ENCODE results near the gene PDLIM7. TPM values are rescaled to one million over a fixed set of nuclear protein-coding genes. Genes with fewer than 3 reads are reported as not detected.

PDLIM7 gene
- total and polyA plus RNA-seq, 7 experiments from 2014 or later: 2.7 to 63.2 (median 4.7) TPM

DNA sequence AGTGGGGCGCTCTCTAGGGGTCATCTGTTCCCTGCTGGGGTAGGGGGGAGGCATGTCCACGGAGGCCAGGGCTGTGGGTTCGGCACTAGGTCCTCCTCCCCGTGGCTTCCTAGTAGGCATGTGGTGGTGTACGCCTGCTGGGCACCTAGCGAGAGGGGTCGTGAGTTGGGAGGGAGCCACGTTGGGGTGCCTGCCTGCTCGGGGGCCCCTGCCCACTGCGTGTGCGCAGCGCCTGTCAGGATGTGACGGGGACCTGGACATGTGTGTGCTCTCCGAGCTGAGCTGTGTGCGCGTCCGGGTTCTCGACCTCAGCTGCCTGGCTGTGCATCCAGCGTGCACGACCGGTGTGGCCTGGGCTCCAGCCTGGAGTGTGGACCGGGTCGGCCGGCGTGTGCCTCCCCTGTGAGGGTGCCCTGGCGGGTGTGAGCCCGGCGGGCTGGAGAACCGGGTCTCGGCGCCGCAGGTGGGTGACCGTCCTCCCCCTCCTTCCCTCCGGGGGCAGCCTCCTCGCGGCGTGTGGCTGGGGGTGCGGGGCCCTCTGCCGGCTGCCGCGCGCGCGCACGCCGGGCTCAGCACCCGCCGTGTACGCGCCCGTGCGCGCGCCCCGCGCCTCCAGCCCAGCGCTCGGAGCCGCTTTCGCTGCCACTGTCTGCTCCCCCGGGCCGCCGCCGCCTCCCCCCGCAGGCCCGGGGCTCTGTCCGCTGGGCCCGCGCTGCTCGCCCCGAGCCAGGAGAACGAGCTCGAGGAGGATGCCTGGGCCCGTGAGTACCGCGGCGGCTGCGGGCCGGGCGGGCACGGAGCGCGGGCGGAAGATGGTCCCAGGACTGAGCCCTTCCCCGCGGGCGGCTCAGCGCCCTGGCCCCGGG lies 51.0 kb downstream of the PDLIM7 start, which contains the start of gene PRR7:
Gene PRR7 (plus strand): TSS at position 615 of the 866 bp plus-strand sequence. CDS start 8,254 bp downstream, outside the sequence.
- H3K4me1 Mint-ChIP-seq: peaks cover 31 to 52% (median 41%) of the 10 kb centered on the region in 7 donors

GRCh38 chr5:177445917-177446199 lies 51.5 kb downstream of the PDLIM7 start:
- ChIA-PET CTCF (interaction anchor here (0.7 to 8.8 kb wide), 10 partner anchors 8 to 57 kb away, joined by 3 to 105 read pairs (median 9); no protein-coding TSS in a partner anchor), POLR2A (interaction anchor here (0.5 to 23.1 kb wide), 11 partner anchors 8 to 313 kb away, joined by 3 to 804 read pairs (median 6); partner anchors contain the start of genes F12, GRK6, NSD1 and PFN3)
- H3K27ac ChIP-seq (ENCODE audit: low read depth, low read length): peak overlapping the region; percentile 97
- H3K27ac Mint-ChIP-seq: peak overlapping the region; percentile 86 to 97 (median 92)
- H3K9me3 ChIP-seq (ENCODE audit: control insufficient read depth in 2 of 3, low read length in 3 of 3): no peaks in the 10 kb centered on the region
- ATAC-seq (no peak), DNase-seq (peak in 1 of 9 donors; percentile 20)
- peak overlapping the region; percentile 77 to 85 (median 82) for H3K4me3 Mint-ChIP-seq
- peaks cover 0 to 5% (median 0%) of the 10 kb centered on the region in 5 donors for H3K36me3 Mint-ChIP-seq
- no peaks in the 10 kb centered on the region for H3K27me3 ChIP-seq (ENCODE audit: control insufficient read depth in 2 of 2, insufficient read depth in 2 of 2, low read length in 2 of 2)
- intact Hi-C loops (cut with micrococcal nuclease): loop anchor here (1.0 to 2.0 kb wide), 5 partner anchors 8 to 43 kb away; partner anchors contain the start of gene GRK6 (in 1 of the 2)
- peaks cover 33 to 52% (median 41%) of the 10 kb centered on the region in 7 donors for H3K4me1 Mint-ChIP-seq
- peak overlapping the region; percentile 64 for H3K4me3 ChIP-seq (ENCODE audit: low read length)
- H3K9me3 Mint-ChIP-seq: no peaks in the 10 kb centered on the region
- peaks cover 0 to 25% (median 4%) of the 10 kb centered on the region in 3 experiments for H3K36me3 ChIP-seq (ENCODE audit: control insufficient read depth in 2 of 3, insufficient read depth in 3 of 3, low read length in 3 of 3)
- peaks cover 0 to 10% (median 0%) of the 10 kb centered on the region in 5 donors for H3K27me3 Mint-ChIP-seq
- peaks cover 7 to 34% of the 10 kb centered on the region in 2 donors for H3K4me1 ChIP-seq (ENCODE audit: control insufficient read depth in 2 of 2, insufficient read depth in 2 of 2, low read length in 2 of 2)

More for the DNA sequence above, 51.0 kb downstream of the PDLIM7 start, which contains the start of gene PRR7:
- POLR2A ChIA-PET: interaction anchor here (0.5 to 23.1 kb wide), 13 partner anchors 9 to 313 kb away, joined by 3 to 804 read pairs (median 6); partner anchors contain the start of genes F12, GRK6, NSD1 and PFN3
- H3K36me3 ChIP-seq (ENCODE audit: control insufficient read depth in 2 of 3, insufficient read depth in 3 of 3, low read length in 3 of 3): peaks cover 0 to 20% (median 4%) of the 10 kb centered on the region in 3 experiments
- peak within 1 kb of the TSS; percentile 77 to 85 (median 82) for H3K4me3 Mint-ChIP-seq
- H3K9me3 Mint-ChIP-seq: no peaks in the 10 kb centered on the region
- H3K27ac Mint-ChIP-seq: peak within 1 kb of the TSS; percentile 86 to 97 (median 92)
- H3K27me3 Mint-ChIP-seq: peaks cover 0 to 10% (median 0%) of the 10 kb centered on the region in 5 donors
- peaks cover 0 to 4% (median 0%) of the 10 kb centered on the region in 5 donors for H3K36me3 Mint-ChIP-seq
- ATAC-seq: peak; percentile 75
- H3K9me3 ChIP-seq (ENCODE audit: control insufficient read depth in 2 of 3, low read length in 3 of 3): no peaks in the 10 kb centered on the region
- H3K4me3 ChIP-seq (ENCODE audit: low read length): peak within 1 kb of the TSS; percentile 64
- CTCF ChIA-PET: interaction anchor here (0.7 to 8.8 kb wide), 10 partner anchors 8 to 57 kb away, joined by 3 to 105 read pairs (median 6); no protein-coding TSS in a partner anchor
- peaks cover 7 to 34% of the 10 kb centered on the region in 2 donors for H3K4me1 ChIP-seq (ENCODE audit: control insufficient read depth in 2 of 2, insufficient read depth in 2 of 2, low read length in 2 of 2)
- intact Hi-C loops (cut with micrococcal nuclease): loop anchor here (1.0 to 2.0 kb wide), 4 partner anchors 8 to 44 kb away; partner anchors contain the start of gene GRK6 (in 2 of the 2)
- peak; percentile 71 to 85 (median 81) for DNase-seq
- peak within 1 kb of the TSS; percentile 97 for H3K27ac ChIP-seq (ENCODE audit: low read depth, low read length)
- no peaks in the 10 kb centered on the region for H3K27me3 ChIP-seq (ENCODE audit: control insufficient read depth in 2 of 2, insufficient read depth in 2 of 2, low read length in 2 of 2)

GRCh38 chr5:177445052-177445916 lies 52.1 kb downstream of the PDLIM7 start:
- H3K27ac Mint-ChIP-seq: peak overlapping the region; percentile 88 to 97 (median 92)
- peaks cover 0 to 10% (median 0%) of the 10 kb centered on the region in 5 donors for H3K27me3 Mint-ChIP-seq
- peaks cover 0 to 31% (median 4%) of the 10 kb centered on the region in 3 experiments for H3K36me3 ChIP-seq (ENCODE audit: control insufficient read depth in 2 of 3, insufficient read depth in 3 of 3, low read length in 3 of 3)
- H3K27ac ChIP-seq (ENCODE audit: low read depth, low read length): peak overlapping the region; percentile 97
- no peaks in the 10 kb centered on the region for H3K9me3 Mint-ChIP-seq
- peak overlapping the region; percentile 64 for H3K4me3 ChIP-seq (ENCODE audit: low read length)
- peak overlapping the region; percentile 77 to 85 (median 82) for H3K4me3 Mint-ChIP-seq
- peaks cover 0 to 5% (median 2%) of the 10 kb centered on the region in 5 donors for H3K36me3 Mint-ChIP-seq
- no peaks in the 10 kb centered on the region for H3K9me3 ChIP-seq (ENCODE audit: control insufficient read depth in 2 of 3, low read length in 3 of 3)
- ChIA-PET CTCF (interaction anchor here (0.6 to 8.8 kb wide), 14 partner anchors 9 to 58 kb away, joined by 3 to 105 read pairs (median 5); no protein-coding TSS in a partner anchor), POLR2A (interaction anchor here (0.6 to 23.1 kb wide), 13 partner anchors 8 to 353 kb away, joined by 3 to 804 read pairs (median 5); partner anchors contain the start of genes F12, GRK6, NSD1 and PFN3)
- peaks cover 34 to 55% (median 44%) of the 10 kb centered on the region in 7 donors for H3K4me1 Mint-ChIP-seq
- ATAC-seq (peak; percentile 12), DNase-seq (peak in 3 of 9 donors; percentile 7 to 71 (median 38))
- H3K4me1 ChIP-seq (ENCODE audit: control insufficient read depth in 2 of 2, insufficient read depth in 2 of 2, low read length in 2 of 2): peaks cover 11 to 38% of the 10 kb centered on the region in 2 donors
- H3K27me3 ChIP-seq (ENCODE audit: control insufficient read depth in 2 of 2, insufficient read depth in 2 of 2, low read length in 2 of 2): no peaks in the 10 kb centered on the region
- intact Hi-C loops (cut with micrococcal nuclease): loop anchor here in 1 of 2 donors (1.0 kb wide), 2 partner anchors 9 to 16 kb away; no protein-coding TSS in a partner anchor

DNA sequence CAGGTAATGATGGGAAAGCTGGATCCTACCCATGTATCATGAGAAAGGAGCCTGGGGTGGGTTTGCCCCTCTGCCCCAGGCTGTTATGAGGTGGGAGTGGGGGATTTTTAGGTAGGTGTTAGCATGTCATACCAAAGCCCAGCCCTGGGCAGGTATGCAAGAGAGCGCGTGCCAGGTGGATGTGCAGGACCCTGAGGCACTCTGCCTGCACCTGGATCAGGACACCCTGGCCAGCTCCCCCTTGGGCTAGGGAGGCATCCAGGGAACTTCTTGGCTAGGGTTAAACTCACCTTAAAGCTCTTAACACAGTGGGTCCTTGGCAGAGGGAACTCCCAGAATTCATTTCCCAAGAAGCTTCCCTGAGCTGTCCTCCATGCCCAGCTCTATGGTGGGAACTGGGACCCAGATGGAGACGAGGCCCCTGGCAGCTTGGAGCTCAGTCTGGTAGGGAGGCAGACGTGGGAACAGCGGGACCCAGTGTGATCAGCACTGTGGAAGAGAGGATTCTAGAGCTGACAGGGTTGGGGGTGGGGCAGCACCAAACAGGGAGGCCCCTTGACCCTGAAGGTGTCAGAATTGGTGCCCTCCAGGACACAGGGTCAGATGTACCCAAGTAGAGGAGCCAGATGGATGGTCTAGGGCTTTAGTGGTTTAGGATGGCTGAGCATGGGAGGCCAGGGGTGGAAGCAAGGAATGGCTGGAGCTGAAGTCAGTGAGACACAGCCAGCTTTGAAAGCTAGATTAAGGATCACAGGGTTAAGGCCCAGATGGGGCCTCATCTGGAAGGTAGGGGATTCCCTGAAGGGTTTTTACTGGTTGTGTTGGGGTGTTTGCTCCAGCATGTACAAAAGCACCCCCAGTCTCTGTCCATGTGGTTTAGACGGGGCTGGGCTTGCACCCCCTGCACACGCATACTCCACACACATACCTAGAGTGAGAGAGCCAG lies 53.0 kb downstream of the PDLIM7 start:
- no peaks in the 10 kb centered on the region for H3K27me3 ChIP-seq (ENCODE audit: control insufficient read depth in 2 of 2, insufficient read depth in 2 of 2, low read length in 2 of 2)
- H3K4me1 ChIP-seq (ENCODE audit: control insufficient read depth in 2 of 2, insufficient read depth in 2 of 2, low read length in 2 of 2): peaks cover 11 to 46% of the 10 kb centered on the region in 2 donors
- H3K9me3 Mint-ChIP-seq: no peaks in the 10 kb centered on the region
- H3K36me3 Mint-ChIP-seq: peaks cover 0 to 12% (median 8%) of the 10 kb centered on the region in 5 donors
- H3K27me3 Mint-ChIP-seq: peaks cover 0 to 10% (median 0%) of the 10 kb centered on the region in 5 donors
- intact Hi-C loops (cut with micrococcal nuclease): loop anchor here in 1 of 2 donors (1.0 kb wide), 2 partner anchors 10 to 15 kb away; no protein-coding TSS in a partner anchor
- ATAC-seq (peak; percentile 30), DNase-seq (peak in 2 of 9 donors; percentile 10 to 77)
- peaks cover 4 to 40% (median 7%) of the 10 kb centered on the region in 3 experiments for H3K36me3 ChIP-seq (ENCODE audit: control insufficient read depth in 2 of 3, insufficient read depth in 3 of 3, low read length in 3 of 3)
- no peak overlapping the region for H3K4me3 ChIP-seq (ENCODE audit: low read length)
- peak overlapping the region; percentile 97 for H3K27ac ChIP-seq (ENCODE audit: low read depth, low read length)
- CTCF ChIA-PET: interaction anchor here (0.8 to 8.8 kb wide), 11 partner anchors 10 to 74 kb away, joined by 4 to 105 read pairs (median 6); no protein-coding TSS in a partner anchor
- H3K4me3 Mint-ChIP-seq: peak overlapping the region; percentile 42 to 85 (median 74)
- peaks cover 42 to 64% (median 51%) of the 10 kb centered on the region in 7 donors for H3K4me1 Mint-ChIP-seq
- H3K9me3 ChIP-seq (ENCODE audit: control insufficient read depth in 2 of 3, low read length in 3 of 3): no peaks in the 10 kb centered on the region
- peak overlapping the region; percentile 88 to 97 (median 92) for H3K27ac Mint-ChIP-seq
- POLR2A ChIA-PET: interaction anchor here (0.8 to 23.1 kb wide), 7 partner anchors 7 to 71 kb away, joined by 3 to 804 read pairs (median 5); partner anchors contain the start of genes F12, GRK6 and PFN3
